HCEC 1CT (cell line): Measurements from ENCODE around the gene NAALADL2.

Experiments used
- DNase-seq: peaks from one replicate; pipeline ENCODE4 v3.0.0-alpha.2; 2017

NAALADL2 gene

GRCh38 chr3:174859114-174859735, at the start of gene NAALADL2:
TSS of gene NAALADL2 (plus strand) at chr3:174859334.
- no peak for DNase-seq

- no peak for DNase-seq
These were observed 48.9 kb upstream of the NAALADL2 start for GRCh38 chr3:174810254-174810653.

GRCh38 chr3:174812172-174812862, 46.8 kb upstream of the NAALADL2 start:
- DNase-seq: peak; percentile 22

GRCh38 chr3:174815750-174816149, 43.4 kb upstream of the NAALADL2 start:
- no peak for DNase-seq

GRCh38 chr3:174820885-174821284, 38.2 kb upstream of the NAALADL2 start:
- no peak for DNase-seq

- DNase-seq: no peak
These were observed 37.7 kb upstream of the NAALADL2 start for GRCh38 chr3:174821477-174821876.

GRCh38 chr3:174822320-174822719, 36.8 kb upstream of the NAALADL2 start:
- DNase-seq: no peak

GRCh38 chr3:174826069-174826468, 33.1 kb upstream of the NAALADL2 start:
- DNase-seq: no peak

GRCh38 chr3:174844746-174845145, 14.4 kb upstream of the NAALADL2 start:
- DNase-seq: no peak

GRCh38 chr3:174846055-174846454, 13.1 kb upstream of the NAALADL2 start:
- DNase-seq: no peak

GRCh38 chr3:174854987-174855386, 4.1 kb upstream of the NAALADL2 start:
- no peak for DNase-seq

- no peak for DNase-seq
These were observed 1.8 kb upstream of the NAALADL2 start for GRCh38 chr3:174857301-174857700.

GRCh38 chr3:174858353-174858752, 781 bp upstream of the NAALADL2 start:
- no peak for DNase-seq

- DNase-seq: no peak
These were observed 622 bp downstream of the NAALADL2 start for GRCh38 chr3:174859756-174860155.

- peak; percentile 2 for DNase-seq
These were observed 3.0 kb downstream of the NAALADL2 start for GRCh38 chr3:174862101-174862500.

GRCh38 chr3:174862666-174863065, 3.5 kb downstream of the NAALADL2 start:
- DNase-seq: no peak

GRCh38 chr3:174863488-174863887, 4.4 kb downstream of the NAALADL2 start:
- DNase-seq: no peak

GRCh38 chr3:174869448-174869847, 10.3 kb downstream of the NAALADL2 start:
- peak; percentile 43 for DNase-seq

- DNase-seq: no peak
These were observed 14.9 kb downstream of the NAALADL2 start for GRCh38 chr3:174873832-174874657.

GRCh38 chr3:174882789-174883188, 23.7 kb downstream of the NAALADL2 start:
- no peak for DNase-seq

GRCh38 chr3:174883881-174884675, 24.9 kb downstream of the NAALADL2 start:
- DNase-seq: no peak

GRCh38 chr3:174884776-174885568, 25.8 kb downstream of the NAALADL2 start:
- DNase-seq: no peak
